A549 (cell line): Measurements from ENCODE around the gene TNRC6B. TPM values are rescaled to one million over a fixed set of nuclear protein-coding genes. Genes with fewer than 3 reads are reported as not detected.

Source experiments
- ATAC-seq, 2 experiments: fragments of 200-7000 bp in 1 of 2; fragments of >200 bp in 1 of 2; cut with Nextera tagmentation in 1 of 2; cut with Tn5 transposase in 1 of 2; 3 replicates each; pipeline versions ENCODE4 v1.8.0 to v1.9.1; 2018 to 2020; ENCODE audit warnings: mild to moderate bottlenecking in 1 of 2, moderate library complexity in 1 of 2
- CTCF ChIA-PET: fragments of 300-600 bp; sonication (Branson Sonifier 250); formaldehyde crosslinking; extraction: SDS; loops from one replicate; lab custom pipeline; 2021; ENCODE audit warnings: antibody characterized with exemption, inconsistent platforms; lab: Yijun Ruan, JAX
- POLR2A ChIA-PET: fragments of 350-600 bp; formaldehyde crosslinking; extraction: SDS; loops from one replicate; lab custom pipeline; 2021; ENCODE audit warnings: antibody characterized with exemption, inconsistent platforms; lab: Yijun Ruan, JAX
- DNase-seq, 2 experiments: peaks; one replicate each; pipeline versions ENCODE4 v3.0.0 to v3.0.0-alpha.2; 2011 to 2016; ENCODE audit warnings: low read depth in 1 of 2, low spot score in 1 of 2
- FAIRE-seq: peaks from 2 replicates; lab custom pipeline; 2011; peaks lifted over from hg19 to GRCh38; lab: Jason Lieb, UNC
- H3K27ac ChIP-seq, 2 experiments: fragments of >200 bp; sonication (Bioruptor Twin); formaldehyde crosslinking; 3 replicates each; pipeline ENCODE4 v1.5.1; 2016 to 2017
- H3K4me1 ChIP-seq: fragments of >200 bp; sonication (Bioruptor Twin); formaldehyde crosslinking; 3 replicates; pipeline ENCODE4 v1.6.1; 2016
- H3K4me2 ChIP-seq: fragments of >200 bp; sonication (Bioruptor Twin); formaldehyde crosslinking; 3 replicates; pipeline ENCODE4 v1.6.1; 2016
- H3K4me3 ChIP-seq: fragments of >200 bp; sonication (Bioruptor Twin); formaldehyde crosslinking; 3 replicates; pipeline ENCODE4 v1.5.1; 2016
- H3K9me3 ChIP-seq: fragments of >200 bp; sonication (Bioruptor Twin); formaldehyde crosslinking; 3 replicates; pipeline ENCODE4 v1.6.1; 2016
- ATOH8 ChIP-seq: fragments of 250-450 bp; sonication (Bioruptor Pico); IDR thresholded peaks from 2 replicates; pipeline ENCODE4 v1.5.0; 2020; ENCODE audit warnings: low read depth, mild to moderate bottlenecking, moderate library complexity
- CBX8 ChIP-seq: fragments of 200-600 bp; sonication (generic); IDR thresholded peaks from 2 replicates; pipeline ENCODE4 v1.6.1; 2016
- CEBPB ChIP-seq, 2 experiments: fragments of >200 bp in 1 of 2; sonication (Bioruptor Twin) in 1 of 2; formaldehyde crosslinking in 1 of 2; IDR thresholded peaks; 2 replicates each; pipeline ENCODE4 v1.6.1; 2012 to 2016
- CHD2 ChIP-seq: fragments of 150-350 bp; IDR thresholded peaks from 2 replicates; pipeline ENCODE4 v1.6.1; 2014; ENCODE audit warnings: low read length; ENCODE audit not compliant: partially characterized antibody
- EHF ChIP-seq: fragments of 250-450 bp; sonication (Bioruptor Pico); IDR thresholded peaks from 2 replicates; pipeline ENCODE4 v1.5.0; 2020; ENCODE audit warnings: mild to moderate bottlenecking
- EHMT2 ChIP-seq: fragments of 200-600 bp; sonication (generic); IDR thresholded peaks from 2 replicates; pipeline ENCODE4 v1.6.1; 2016; ENCODE audit warnings: antibody characterized with exemption, low read depth, mild to moderate bottlenecking, moderate library complexity
- HDAC2 ChIP-seq: fragments of 200-600 bp; sonication (generic); IDR thresholded peaks from 2 replicates; pipeline ENCODE4 v1.6.1; 2016
- HES2 ChIP-seq: fragments of >200 bp; sonication (Bioruptor Twin); formaldehyde crosslinking; IDR thresholded peaks from 2 replicates; pipeline ENCODE4 v1.6.1; 2016
- HOXA7 ChIP-seq: fragments of 250-450 bp; sonication (Bioruptor Pico); IDR thresholded peaks from 2 replicates; pipeline ENCODE4 v1.5.0; 2020; ENCODE audit warnings: mild to moderate bottlenecking, moderate library complexity
- HOXB13 ChIP-seq: fragments of 250-450 bp; sonication (Bioruptor Pico); IDR thresholded peaks from 2 replicates; pipeline ENCODE4 v1.5.0; 2020; ENCODE audit warnings: low read depth, mild to moderate bottlenecking, moderate library complexity
- JUN ChIP-seq, 2 experiments: fragments of >200 bp; sonication (Bioruptor Twin); formaldehyde crosslinking; IDR thresholded peaks; 2 replicates in 1 of 2; 3 replicates in 1 of 2; pipeline ENCODE4 v1.6.1; 2016 to 2017
- JUNB ChIP-seq: fragments of >200 bp; sonication (Bioruptor Twin); formaldehyde crosslinking; IDR thresholded peaks from 2 replicates; pipeline ENCODE4 v1.6.1; 2016
- MAX ChIP-seq: IDR thresholded peaks from 2 replicates; pipeline ENCODE4 v1.6.1; 2012
- MYC ChIP-seq: IDR thresholded peaks from 2 replicates; pipeline ENCODE4 v1.6.1; 2012; ENCODE audit warnings: mild to moderate bottlenecking, inconsistent platforms, low read length, improper control_type of control experiment, borderline replicate concordance
- NFE2L2 ChIP-seq: fragments of 150-350 bp; conservative IDR thresholded peaks from 2 replicates; pipeline ENCODE4 v1.6.1; 2014; ENCODE audit warnings: low read length
- NPAS2 ChIP-seq: fragments of 250-450 bp; sonication (Bioruptor Pico); IDR thresholded peaks from 2 replicates; pipeline ENCODE4 v1.8.0; 2022; ENCODE audit warnings: mild to moderate bottlenecking, moderate library complexity, borderline replicate concordance
- PBX3 ChIP-seq: IDR thresholded peaks from 2 replicates; pipeline ENCODE4 v1.6.1; 2012
- POLR2A ChIP-seq: IDR thresholded peaks from 2 replicates; pipeline ENCODE4 v1.6.1; 2012; ENCODE audit warnings: mild to moderate bottlenecking, low read length
- POLR2AphosphoS2 ChIP-seq: conservative IDR thresholded peaks from 2 replicates; pipeline ENCODE4 v1.6.1; 2012; ENCODE audit warnings: low read length, improper control_type of control experiment, inconsistent platforms
- RARB ChIP-seq: fragments of 250-450 bp; sonication (Bioruptor Pico); IDR thresholded peaks from 2 replicates; pipeline ENCODE4 v1.8.0; 2021; ENCODE audit warnings: mild to moderate bottlenecking, moderate library complexity
- RCOR1 ChIP-seq: fragments of 150-350 bp; IDR thresholded peaks from 2 replicates; pipeline ENCODE4 v1.6.1; 2014; ENCODE audit warnings: antibody characterized with exemption, low read length, low read depth
- RFX5 ChIP-seq: fragments of 450-650 bp; IDR thresholded peaks from 2 replicates; pipeline ENCODE4 v1.7.1; 2014; ENCODE audit warnings: antibody characterized with exemption, mild to moderate bottlenecking, moderate library complexity
- SMC3 ChIP-seq: fragments of >200 bp; sonication (Bioruptor Twin); formaldehyde crosslinking; IDR thresholded peaks from 3 replicates; pipeline ENCODE4 v1.6.1; 2018; ENCODE audit warnings: inconsistent platforms
- SREBF2 ChIP-seq: fragments of 450-650 bp; IDR thresholded peaks from 2 replicates; pipeline ENCODE4 v1.6.1; 2014; ENCODE audit warnings: mild to moderate bottlenecking, moderate library complexity
- ZNF302 ChIP-seq: fragments of 250-450 bp; sonication (Bioruptor Pico); IDR thresholded peaks from 2 replicates; pipeline ENCODE4 v1.9.0; 2021; ENCODE audit warnings: inconsistent platforms, mild to moderate bottlenecking, moderate library complexity
- ZSCAN20 ChIP-seq: fragments of 250-450 bp; sonication (Bioruptor Pico); IDR thresholded peaks from 2 replicates; pipeline ENCODE4 v1.8.0; 2022; ENCODE audit warnings: mild to moderate bottlenecking, moderate library complexity
- WGBS: methylation state at CpG from one replicate; pipeline ENCODE4 v1.1.6; 2017; ENCODE audit errors: missing lambda C conversion rate; 5-methylcytosine and 5-hydroxymethylcytosine counted together
- polyA plus RNA-seq, 4 experiments: library from polyadenylated mRNA; depleted of rRNA in 3 of 4; stranded (reverse); fragments of >200 nt; fragmentation: RNase III in 1 of 4; extraction: RNeasy Plus Mini Kit Qiagen cat#74134 plus additional on column Dnase treatment in 1 of 4; gene quantifications; 2 replicates in 3 of 4; 3 replicates in 1 of 4; pipeline ENCODE4 v1.2.3, GENCODE V29; 2011 to 2017

Gene TNRC6B
- polyA plus RNA-seq, 2 of the 4 experiments (the other 2 are of a cell fraction), result 4.9 to 5.0 TPM

- TF ChIP-seq EHF (CRISPR knock-in tag), result no peak
- no peak for TF ChIP-seq CEBPB (IDR thresholded peaks at IDR 0.05)
- TF ChIP-seq SMC3, result no peak
- TF ChIP-seq MYC, result no peak
- no peak for TF ChIP-seq CHD2
- no peak for TF ChIP-seq CBX8
- TF ChIP-seq SREBF2, result no peak
- no peak for TF ChIP-seq POLR2A
- no peak for TF ChIP-seq NPAS2 (CRISPR knock-in tag)
- TF ChIP-seq RCOR1, result no peak
These were observed 190.3 kb downstream of the TNRC6B start (continued) for GRCh38 chr22:40368016-40368415.

GRCh38 chr22:40368836-40369235 is 191.1 kb downstream of the TNRC6B start:
- CTCF ChIA-PET, result no interaction called here
- Histone ChIP-seq H3K4me3 (no peak overlapping the region), H3K4me1 (peaks cover 3% of the 10 kb centered on the region; the same call in 1 of the 3 replicates), H3K4me2 (no peak overlapping the region), H3K27ac (no peak overlapping the region), H3K9me3 (no peaks in the 10 kb centered on the region)
- FAIRE-seq, result no peak
- ATAC-seq, result no peak
- TF ChIP-seq ZSCAN20 (CRISPR knock-in tag) (no peak), RARB (no peak), SREBF2 (no peak), EHMT2 (no peak), EHF (CRISPR knock-in tag) (no peak), RFX5 (no peak), CEBPB (IDR thresholded peaks at IDR 0.05) (no peak), HOXA7 (no peak), POLR2AphosphoS2 (no peak), ATOH8 (CRISPR knock-in tag) (no peak), JUN (IDR thresholded peaks at IDR 0.05) (no peak), HES2 (no peak)
- POLR2A ChIA-PET, result no interaction called here
- WGBS, result 94% methylated on average over 3 of the region's 3 CpGs
- DNase-seq, result no peak

GRCh38 chr22:40374567-40374966 is 196.8 kb downstream of the TNRC6B start:
- no peak for FAIRE-seq
- H3K9me3 ChIP-seq, result no peaks in the 10 kb centered on the region
- no peak for ATAC-seq
- TF ChIP-seq ZNF302 (CRISPR knock-in tag) (no peak), NFE2L2 (peak; percentile 86)
- POLR2A ChIA-PET, result interaction anchor here (0.6 kb wide), 1 partner anchor 103 kb away, joined by 11 read pairs; no protein-coding TSS in a partner anchor
- CTCF ChIA-PET, result no interaction called here
- H3K4me2 ChIP-seq, result no peak overlapping the region
- H3K4me3 ChIP-seq, result no peak overlapping the region
- H3K27ac ChIP-seq, result no peak overlapping the region
- H3K4me1 ChIP-seq, result peaks cover 3% of the 10 kb centered on the region; the same call in 1 of the 3 replicates
- WGBS, result 84% methylated on average over 7 of the region's 8 CpGs
- DNase-seq, result no peak

- H3K4me1 ChIP-seq, result peaks cover 3% of the 10 kb centered on the region; the same call in 1 of the 3 replicates
- TF ChIP-seq JUNB (no peak), ZSCAN20 (CRISPR knock-in tag) (no peak), HDAC2 (no peak), PBX3 (no peak), CEBPB (IDR thresholded peaks at IDR 0.05) (no peak), POLR2A (no peak), MAX (no peak), HOXB13 (no peak), NFE2L2 (no peak)
- TF ChIP-seq, all 56 proteins: peak for 0
- 91% methylated on average over 5 of the region's 5 CpGs for WGBS
- FAIRE-seq (no peak), DNase-seq (no peak), ATAC-seq (no peak)
- CTCF ChIA-PET, result interaction anchor here (0.6 kb wide), 1 partner anchor 13 kb away, joined by 4 read pairs; no protein-coding TSS in a partner anchor
- Histone ChIP-seq H3K4me2 (no peak overlapping the region), H3K4me3 (no peak overlapping the region), H3K27ac (no peak overlapping the region), H3K9me3 (no peaks in the 10 kb centered on the region)
- POLR2A ChIA-PET, result no interaction called here
These were observed 198.4 kb downstream of the TNRC6B start for GRCh38 chr22:40376149-40376548.
